H1 (cell line): ENCODE measurements around the gene ZNF644. TPM values are rescaled to one million over a fixed set of nuclear protein-coding genes. Genes with fewer than 3 reads are reported as not detected.

ENCODE experiments used
- CTCF ChIA-PET: fragments of 300-600 bp; sonication (Branson Sonifier 250); formaldehyde crosslinking; loops from one replicate; lab custom pipeline; 2021; ENCODE audit not compliant: partially characterized antibody; lab: Charles Lee
- POLR2A ChIA-PET: fragments of 300-600 bp; sonication (Branson Sonifier 250); formaldehyde crosslinking; loops from one replicate; lab custom pipeline; 2021; ENCODE audit warnings: inconsistent platforms; ENCODE audit not compliant: partially characterized antibody; lab: Charles Lee
- DNase-seq, 2 experiments: peaks; one replicate each; pipeline versions ENCODE4 v3.0.0 to v3.0.0-alpha.2; 2010 to 2022; ENCODE audit warnings: low spot score in 2 of 2, low read depth in 1 of 2, mixed read lengths in 1 of 2
- FAIRE-seq: peaks from 2 replicates; lab custom pipeline; 2011; peaks lifted over from hg19 to GRCh38; lab: Jason Lieb, UNC
- H2AFZ ChIP-seq: 2 replicates; pipeline ENCODE4 v1.8.1; 2012; ENCODE audit warnings: low read length, inconsistent platforms
- H2AK5ac ChIP-seq: 2 replicates; pipeline ENCODE4 v1.6.1; 2013; ENCODE audit warnings: low read depth, low read length
- H2BK120ac ChIP-seq: replicated peaks from 2 replicates; pipeline ENCODE3; 2013; ENCODE audit warnings: low read depth, low read length, inconsistent platforms
- H2BK12ac ChIP-seq: 2 replicates; pipeline ENCODE4 v1.6.1; 2013; ENCODE audit warnings: low read depth, low read length
- H2BK15ac ChIP-seq: 2 replicates; pipeline ENCODE4 v1.6.1; 2013; ENCODE audit warnings: low read length
- H2BK20ac ChIP-seq: 2 replicates; pipeline ENCODE4 v1.6.1; 2013; ENCODE audit warnings: low read length
- H2BK5ac ChIP-seq: 2 replicates; pipeline ENCODE4 v1.6.1; 2013; ENCODE audit warnings: low read depth, low read length
- H3K14ac ChIP-seq: 2 replicates; pipeline ENCODE4 v1.6.1; 2013; ENCODE audit warnings: inconsistent platforms; ENCODE audit not compliant: insufficient read length
- H3K18ac ChIP-seq: 2 replicates; pipeline ENCODE4 v1.6.1; 2013; ENCODE audit warnings: low read length; ENCODE audit errors: extremely low read depth
- H3K23ac ChIP-seq: 2 replicates; pipeline ENCODE4 v1.6.1; 2013; ENCODE audit warnings: inconsistent platforms; ENCODE audit not compliant: insufficient read length
- H3K23me2 ChIP-seq: 2 replicates; pipeline ENCODE4 v1.6.1; 2013; ENCODE audit warnings: low read depth, low read length
- H3K27ac ChIP-seq: 2 replicates; pipeline ENCODE4 v1.6.1; 2011; ENCODE audit warnings: low read depth, low read length, inconsistent platforms
- H3K27me3 ChIP-seq, 4 experiments: replicated peaks in 1 of 4; 1 replicate in 1 of 4; 2 replicates in 3 of 4; pipeline versions ENCODE4 v1.6.1 to v1.8.1; 2011 to 2013; ENCODE audit warnings: low read length in 3 of 4, mild to moderate bottlenecking in 3 of 4, inconsistent platforms in 2 of 4, mixed read lengths in 2 of 4, moderate library complexity in 1 of 4; ENCODE audit not compliant: control insufficient read depth in 3 of 4, insufficient read depth in 3 of 4; ENCODE audit errors: extremely low read depth in 1 of 4
- H3K36me3 ChIP-seq, 4 experiments: 2 replicates each; pipeline versions ENCODE4 v1.6.1 to v1.8.1; 2011 to 2013; ENCODE audit warnings: mild to moderate bottlenecking in 4 of 4, low read length in 3 of 4, moderate library complexity in 2 of 4, control low read depth in 1 of 4, inconsistent platforms in 1 of 4; ENCODE audit not compliant: insufficient read depth in 4 of 4, control insufficient read depth in 2 of 4
- H3K4ac ChIP-seq: replicated peaks from 2 replicates; pipeline ENCODE3; 2013; ENCODE audit warnings: low read length, low read depth, mixed read lengths, inconsistent platforms; ENCODE audit not compliant: insufficient read length
- H3K4me1 ChIP-seq, 4 experiments: replicated peaks in 1 of 4; 1 replicate in 1 of 4; 2 replicates in 3 of 4; pipeline versions ENCODE4 v1.6.1 to v1.8.1; 2011 to 2013; ENCODE audit warnings: low read length in 3 of 4, inconsistent platforms in 2 of 4, mixed read lengths in 1 of 4; ENCODE audit not compliant: insufficient read depth in 4 of 4, control insufficient read depth in 3 of 4
- H3K4me2 ChIP-seq, 2 experiments: 2 replicates each; pipeline versions ENCODE4 v1.6.1 to v1.8.1; 2011 to 2013; ENCODE audit warnings: low read depth in 2 of 2, low read length in 2 of 2, control low read depth in 1 of 2, inconsistent platforms in 1 of 2, mild to moderate bottlenecking in 1 of 2; ENCODE audit not compliant: insufficient read depth in 1 of 2
- H3K4me3 ChIP-seq, 4 experiments: fragments of 200-600, 300-600 bp in 1 of 4; sonication (generic), shearing (Covaris generic), sonication (Bioruptor Twin) in 1 of 4; 2 replicates each; pipeline versions ENCODE4 v1.5.1 to v1.8.1; 2011 to 2016; ENCODE audit warnings: low read length in 4 of 4, low read depth in 3 of 4, control low read depth in 2 of 4, inconsistent platforms in 2 of 4, mild to moderate bottlenecking in 2 of 4, mixed read lengths in 1 of 4, moderate library complexity in 1 of 4; ENCODE audit not compliant: insufficient read depth in 2 of 4; ENCODE audit errors: extremely low read depth in 1 of 4
- H3K56ac ChIP-seq: replicated peaks from 2 replicates; pipeline ENCODE3; 2013; ENCODE audit warnings: low read depth, mild to moderate bottlenecking, mixed read lengths, low read length, inconsistent platforms; ENCODE audit not compliant: insufficient read length
- H3K79me1 ChIP-seq: 2 replicates; pipeline ENCODE4 v1.6.1; 2013; ENCODE audit warnings: low read depth, low read length, control low read depth
- H3K79me2 ChIP-seq, 2 experiments: 2 replicates each; pipeline versions ENCODE4 v1.6.1 to v1.8.1; 2012 to 2013; ENCODE audit warnings: low read length in 2 of 2, mild to moderate bottlenecking in 2 of 2, inconsistent platforms in 1 of 2; ENCODE audit not compliant: insufficient read depth in 2 of 2, control insufficient read depth in 1 of 2
- H3K9ac ChIP-seq, 4 experiments: replicated peaks in 1 of 4; 1 replicate in 1 of 4; 2 replicates in 3 of 4; pipeline versions ENCODE4 v1.6.1 to v1.8.1; 2011 to 2013; ENCODE audit warnings: low read depth in 3 of 4, low read length in 3 of 4, control low read depth in 2 of 4, mild to moderate bottlenecking in 2 of 4, moderate library complexity in 2 of 4, inconsistent platforms in 1 of 4; ENCODE audit errors: extremely low read depth in 1 of 4
- H3K9me3 ChIP-seq, 2 experiments: 2 replicates each; pipeline versions ENCODE4 v1.6.1 to v1.8.1; 2012 to 2013; ENCODE audit warnings: mild to moderate bottlenecking in 2 of 2, moderate library complexity in 2 of 2, control low read depth in 1 of 2, inconsistent platforms in 1 of 2, low read depth in 1 of 2, low read length in 1 of 2, mixed read lengths in 1 of 2; ENCODE audit not compliant: insufficient read depth in 2 of 2
- H4K20me1 ChIP-seq, 2 experiments: replicated peaks in 1 of 2; 2 replicates each; pipeline versions ENCODE3 to v1.8.1; 2011 to 2013; ENCODE audit warnings: inconsistent platforms in 2 of 2, low read length in 2 of 2, mild to moderate bottlenecking in 1 of 2; ENCODE audit not compliant: insufficient read depth in 2 of 2, control insufficient read depth in 1 of 2
- H4K5ac ChIP-seq: 2 replicates; pipeline ENCODE4 v1.6.1; 2013; ENCODE audit warnings: low read length, low read depth, mixed read lengths, inconsistent platforms; ENCODE audit not compliant: insufficient read length
- H4K8ac ChIP-seq: 2 replicates; pipeline ENCODE4 v1.8.0; 2013; ENCODE audit warnings: mild to moderate bottlenecking, moderate library complexity, low read length, inconsistent platforms; ENCODE audit not compliant: insufficient read depth; ENCODE audit errors: extremely low read depth
- H4K91ac ChIP-seq: replicated peaks from 2 replicates; pipeline ENCODE3; 2013; ENCODE audit warnings: low read length, mixed read lengths, inconsistent platforms; ENCODE audit not compliant: insufficient read length
- CTBP2 ChIP-seq: IDR thresholded peaks from 2 replicates; pipeline ENCODE4 v1.7.0; 2011; ENCODE audit warnings: borderline replicate concordance, mild to moderate bottlenecking, moderate library complexity, mixed read lengths, low read length; ENCODE audit not compliant: insufficient read depth, insufficient read length
- EZH2 ChIP-seq: fragments of 200-600 bp; sonication (generic); IDR thresholded peaks from 2 replicates; pipeline ENCODE4 v1.7.1; 2012; ENCODE audit warnings: low read depth, mild to moderate bottlenecking, moderate library complexity, low read length, inconsistent platforms; ENCODE audit not compliant: severe bottlenecking
- RAD21 ChIP-seq, 2 experiments: IDR thresholded peaks in 1 of 2; conservative IDR thresholded peaks in 1 of 2; 2 replicates each; pipeline ENCODE4 v1.6.1; 2011; ENCODE audit warnings: low read depth in 2 of 2, low read length in 2 of 2, improper control_type of control experiment in 1 of 2, inconsistent platforms in 1 of 2, mild to moderate bottlenecking in 1 of 2, moderate library complexity in 1 of 2
- SIN3A ChIP-seq, 2 experiments: IDR thresholded peaks in 1 of 2; conservative IDR thresholded peaks in 1 of 2; 2 replicates each; pipeline ENCODE4 v1.6.1; 2011 to 2012; ENCODE audit warnings: low read length in 2 of 2, improper control_type of control experiment in 1 of 2, low read depth in 1 of 2, mild to moderate bottlenecking in 1 of 2
- WGBS, 2 experiments: shearing (Covaris generic) in 1 of 2; methylation state at CpG; one replicate each; pipeline versions ENCODE4 v1.1.6 to v1.1.7; 2013 to 2015; ENCODE audit warnings: low lambda C conversion rate in 2 of 2, mixed read lengths in 2 of 2, inconsistent platforms in 1 of 2, low coverage in 1 of 2, missing lambda C conversion rate in 1 of 2; ENCODE audit not compliant: insufficient replicate concordance in 2 of 2, insufficient coverage in 1 of 2, insufficient read length in 1 of 2; ENCODE audit errors: extremely low coverage in 1 of 2, missing lambda C conversion rate in 1 of 2; 5-methylcytosine and 5-hydroxymethylcytosine counted together
- polyA plus RNA-seq, 7 experiments: library from polyadenylated mRNA; depleted of rRNA in 3 of 7; stranded (reverse) in 5 of 7; unstranded in 2 of 7; fragments of >200 nt in 5 of 7; fragments of 200-250 nt in 2 of 7; gene quantifications; 1 replicate in 5 of 7; 2 replicates in 1 of 7; 4 replicates in 1 of 7; pipeline versions ENCODE4 v1.2.1 to v1.2.3, GENCODE V29; 2011 to 2013; ENCODE audit warnings: missing spikeins in 2 of 7, mixed read lengths in 2 of 7
- total RNA-seq: library from RNA; stranded (reverse); fragmentation: NEBNext Ultra II Directional; extraction: Animal tissue kit (Norgen Biotek cat#: 25700); gene quantifications from 2 replicates; pipeline ENCODE4 v1.2.1, GENCODE V29; 2021
- TF ChIP-seq, protein P1 (sequence below): IDR thresholded peaks from 2 replicates; pipeline ENCODE4 v1.6.1; 2012; ENCODE audit warnings: low read length, inconsistent platforms

ZNF644 gene
- total and polyA plus RNA-seq, 2 of the 8 experiments (the other 6 are each of a cell fraction or from before 2014, with no cell fraction given), result 14.5 to 93.5 TPM

DNA sequence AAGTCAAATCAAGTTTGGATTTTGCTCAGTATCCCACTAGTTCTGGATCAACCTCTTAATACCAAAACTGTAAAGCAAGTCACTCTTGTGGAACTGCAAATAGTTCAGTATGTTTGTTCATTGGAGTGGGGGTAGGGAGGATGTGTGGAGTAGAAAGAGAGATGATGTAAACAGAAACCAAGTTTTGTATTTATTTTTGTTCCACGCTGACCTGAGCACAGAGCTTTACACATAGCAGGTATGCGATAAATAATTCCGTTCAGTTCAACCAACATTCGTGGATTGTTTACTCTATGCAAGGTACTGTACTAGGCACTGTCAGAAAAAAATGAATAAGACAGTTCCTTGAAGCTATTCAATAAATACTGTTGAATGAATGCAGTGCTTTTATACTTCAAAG, 4.5 kb upstream of the ZNF644 start:
- Histone ChIP-seq H3K4ac (no peak overlapping the region), H2BK120ac (no peak overlapping the region), H3K9ac (no peak overlapping the region), H3K79me1 (no peaks in the 10 kb centered on the region), H3K27me3 (no peaks in the 10 kb centered on the region), H2AFZ (no peak overlapping the region), H3K18ac (no peak overlapping the region), H4K5ac (no peak overlapping the region), H2BK12ac (no peak overlapping the region), H3K79me2 (no peaks in the 10 kb centered on the region), H4K91ac (no peak overlapping the region), H3K9me3 (no peaks in the 10 kb centered on the region), H3K4me2 (no peak overlapping the region), H4K20me1 (no peaks in the 10 kb centered on the region), H3K36me3 (no peaks in the 10 kb centered on the region), H2BK15ac (no peak overlapping the region), H2AK5ac (no peak overlapping the region), H3K23ac (no peak overlapping the region), H2BK20ac (no peak overlapping the region), H3K14ac (no peak overlapping the region), H3K27ac (no peak overlapping the region), H3K4me3 (no peak overlapping the region), H2BK5ac (no peak overlapping the region), H3K4me1 (peaks cover 0 to 4% (median 2%) of the 10 kb centered on the region in 4 experiments; a peak in 4 of 7 replicates), H3K56ac (no peak overlapping the region), H4K8ac (no peak overlapping the region), H3K23me2 (no peaks in the 10 kb centered on the region)
- ChIA-PET POLR2A (no interaction called here), CTCF (interaction anchor here (0.6 to 1.4 kb wide), 8 partner anchors 13 to 1173 kb away, joined by 3 to 5 read pairs (median 4); no protein-coding TSS in a partner anchor)
- TF ChIP-seq EZH2 (no peak), CTBP2 (no peak), SIN3A (conservative IDR thresholded peaks at IDR 0.05 in 1 of 2, IDR thresholded peaks at IDR 0.05 in 1 of 2; ENCODE audit: low read depth in 1 of 2, low read length in 2 of 2) (no peak), RAD21 (IDR thresholded peaks at IDR 0.05 in 1 of 2, conservative IDR thresholded peaks at IDR 0.05 in 1 of 2; ENCODE audit: low read depth in 2 of 2, low read length in 2 of 2) (no peak)
- TF ChIP-seq, protein P1, sequence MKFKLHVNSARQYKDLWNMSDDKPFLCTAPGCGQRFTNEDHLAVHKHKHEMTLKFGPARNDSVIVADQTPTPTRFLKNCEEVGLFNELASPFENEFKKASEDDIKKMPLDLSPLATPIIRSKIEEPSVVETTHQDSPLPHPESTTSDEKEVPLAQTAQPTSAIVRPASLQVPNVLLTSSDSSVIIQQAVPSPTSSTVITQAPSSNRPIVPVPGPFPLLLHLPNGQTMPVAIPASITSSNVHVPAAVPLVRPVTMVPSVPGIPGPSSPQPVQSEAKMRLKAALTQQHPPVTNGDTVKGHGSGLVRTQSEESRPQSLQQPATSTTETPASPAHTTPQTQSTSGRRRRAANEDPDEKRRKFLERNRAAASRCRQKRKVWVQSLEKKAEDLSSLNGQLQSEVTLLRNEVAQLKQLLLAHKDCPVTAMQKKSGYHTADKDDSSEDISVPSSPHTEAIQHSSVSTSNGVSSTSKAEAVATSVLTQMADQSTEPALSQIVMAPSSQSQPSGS, result no peak
- DNase-seq (no peak), FAIRE-seq (no peak)
- WGBS, 2 experiments, result 91% methylated on average over 4 of the region's 4 CpGs; no CpG with 5 or more reads in 1 of the 2 experiments
